HG03139 (cell line): Measurements from ENCODE around the gene LIFR.

Source experiments
- ATAC-seq: cut with Tn5 transposase; IDR thresholded peaks from one replicate; pipeline ENCODE4 v1.9.1; 2021; ENCODE audit not compliant: unreplicated experiment

Gene LIFR

GRCh38 chr5:38468202-38468673 is 88.2 kb downstream of the LIFR start:
- ATAC-seq = no peak

- ATAC-seq = no peak
Measured at GRCh38 chr5:38467353-38468040, 88.9 kb downstream of the LIFR start.

- ATAC-seq = no peak
Measured at GRCh38 chr5:38466424-38467189, 89.8 kb downstream of the LIFR start.

- ATAC-seq = no peak
Measured at GRCh38 chr5:38465702-38466423, 90.6 kb downstream of the LIFR start.

- no peak for ATAC-seq
Measured at GRCh38 chr5:38465061-38465460, 91.4 kb downstream of the LIFR start.

GRCh38 chr5:38463634-38464521 is 92.6 kb downstream of the LIFR start:
- ATAC-seq = no peak

GRCh38 chr5:38462976-38463633 is 93.3 kb downstream of the LIFR start:
- no peak for ATAC-seq

GRCh38 chr5:38458174-38458573 is 98.3 kb downstream of the LIFR start:
- no peak for ATAC-seq

- ATAC-seq = no peak
Measured at GRCh38 chr5:38456657-38457399, 99.6 kb downstream of the LIFR start.

GRCh38 chr5:38455796-38456330 is 100.6 kb downstream of the LIFR start:
- ATAC-seq = peak; percentile 51

GRCh38 chr5:38453921-38454320 is 102.5 kb downstream of the LIFR start:
- no peak for ATAC-seq

- peak; percentile 96 for ATAC-seq
Measured at GRCh38 chr5:38453506-38453905, 102.9 kb downstream of the LIFR start.

GRCh38 chr5:38452201-38452600 is 104.2 kb downstream of the LIFR start:
- no peak for ATAC-seq

- ATAC-seq = no peak
Measured at GRCh38 chr5:38451074-38451725, 105.2 kb downstream of the LIFR start.

GRCh38 chr5:38450627-38451026 is 105.8 kb downstream of the LIFR start:
- ATAC-seq = no peak

- no peak for ATAC-seq
Measured at GRCh38 chr5:38448568-38449350, 107.7 kb downstream of the LIFR start.

GRCh38 chr5:38447786-38448185 is 108.7 kb downstream of the LIFR start:
- ATAC-seq = no peak

- no peak for ATAC-seq
Measured at GRCh38 chr5:38447056-38447455, 109.4 kb downstream of the LIFR start.
